Large intestine (tissue), 3 donors: ENCODE results near the gene OR5K3. TPM values are rescaled to one million over a fixed set of nuclear protein-coding genes. Genes with fewer than 3 reads are reported as not detected.
"Not testable (repeated sequence)": the region's sequence is repeated elsewhere in the genome, so short reads cannot be mapped to it uniquely, and the experiment has no call there.

Experiments used
- DNase-seq, 2 donors: peaks; one replicate each; pipeline versions ENCODE4 v3.0.0 to v3.0.0-alpha.2; 2013
- H3K27ac ChIP-seq: one replicate; pipeline ENCODE4 v1.5.1; 2013; ENCODE audit warnings: low read length
- H3K27me3 ChIP-seq: 2 replicates; pipeline ENCODE4 v1.6.1; 2013; ENCODE audit warnings: low read length; ENCODE audit not compliant: control insufficient read depth, insufficient read depth
- H3K36me3 ChIP-seq: 2 replicates; pipeline ENCODE4 v1.6.1; 2013; ENCODE audit warnings: low read length; ENCODE audit not compliant: control insufficient read depth, insufficient read depth
- H3K4me1 ChIP-seq: one replicate; pipeline ENCODE4 v1.6.1; 2013; ENCODE audit warnings: low read length; ENCODE audit not compliant: control insufficient read depth, insufficient read depth
- H3K4me3 ChIP-seq: one replicate; pipeline ENCODE4 v1.5.1; 2013; ENCODE audit warnings: low read length
- H3K9me3 ChIP-seq: one replicate; pipeline ENCODE4 v1.6.1; 2013; ENCODE audit warnings: mild to moderate bottlenecking, low read depth, low read length, moderate library complexity; ENCODE audit not compliant: control insufficient read depth
- WGBS: methylation state at CpG from one replicate; pipeline ENCODE4 v1.1.5; 2013; ENCODE audit warnings: low lambda C conversion rate; ENCODE audit not compliant: insufficient coverage; 5-methylcytosine and 5-hydroxymethylcytosine counted together
- polyA plus RNA-seq: library from polyadenylated mRNA; unstranded; fragments of 120-200 nt; gene quantifications from one replicate; pipeline ENCODE4 v1.2.1, GENCODE V29; 2013

The OR5K3 gene
- polyA plus RNA-seq, 1 donor = not detected

DNA sequence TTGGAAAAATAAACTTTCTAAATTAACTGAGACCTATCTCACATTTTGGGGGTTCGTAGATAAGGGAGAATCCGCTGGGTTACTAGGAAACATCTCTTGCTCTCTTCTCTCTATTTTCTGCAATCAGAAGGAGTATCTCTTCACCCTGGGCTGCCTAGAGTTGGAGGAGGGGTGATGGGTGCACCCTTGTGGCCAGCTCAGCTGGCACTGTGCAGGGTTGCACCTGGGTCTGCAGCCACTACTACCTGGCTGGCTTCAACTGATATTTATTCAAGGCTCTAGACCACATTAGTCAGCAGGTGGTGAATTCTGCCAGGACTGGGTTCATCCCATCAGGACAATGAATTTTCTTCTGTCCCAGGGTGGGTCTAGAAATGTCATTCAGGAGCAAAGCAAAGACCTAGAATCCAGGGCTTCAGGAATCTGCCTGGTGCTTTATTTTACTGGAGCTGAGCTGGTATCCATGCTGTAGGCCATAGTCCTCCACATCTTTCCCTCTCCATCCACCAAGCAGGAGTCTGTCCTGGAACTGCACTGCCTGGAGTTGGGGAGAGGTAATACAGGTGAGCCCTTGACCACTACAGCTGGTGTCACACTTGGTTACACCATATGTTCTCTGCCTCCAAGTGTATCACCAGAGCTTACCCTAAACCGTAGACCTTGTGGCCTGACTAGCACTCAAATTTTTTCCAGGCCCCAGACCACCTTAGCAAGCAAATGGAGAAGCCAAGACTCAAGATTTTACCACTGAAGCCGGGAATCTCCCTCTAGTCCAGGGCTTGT is 22.8 kb upstream of the OR5K3 start:
- Histone ChIP-seq H3K9me3 (no peaks in the 10 kb centered on the region), H3K36me3 (no peaks in the 10 kb centered on the region), H3K4me3 (no peak overlapping the region), H3K27me3 (no peaks in the 10 kb centered on the region), H3K27ac (no peak overlapping the region), H3K4me1 (no peaks in the 10 kb centered on the region)
- WGBS = no CpG with 5 or more reads among the region's 4 CpGs
- DNase-seq = no peak

DNA sequence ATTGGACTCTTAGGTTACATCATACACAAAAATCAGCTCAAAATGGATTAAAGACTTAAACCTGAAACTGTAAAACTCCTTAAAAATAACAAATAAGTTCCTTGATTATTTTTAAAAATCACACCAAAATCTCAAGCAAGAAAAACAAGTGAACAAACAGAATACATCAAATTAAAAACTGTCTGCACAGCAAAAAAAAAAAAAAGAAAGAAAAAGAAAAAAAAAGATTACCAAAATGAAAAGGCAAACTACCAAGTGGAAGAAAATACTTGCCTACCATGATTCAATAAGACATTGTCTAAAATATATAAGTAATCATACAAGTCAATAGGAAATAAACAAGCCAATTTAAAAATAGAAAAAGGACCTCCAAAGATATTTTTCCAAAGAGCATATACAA is 19.3 kb upstream of the OR5K3 start:
- no peaks in the 10 kb centered on the region for H3K9me3 ChIP-seq
- no peak overlapping the region for H3K4me3 ChIP-seq

DNA sequence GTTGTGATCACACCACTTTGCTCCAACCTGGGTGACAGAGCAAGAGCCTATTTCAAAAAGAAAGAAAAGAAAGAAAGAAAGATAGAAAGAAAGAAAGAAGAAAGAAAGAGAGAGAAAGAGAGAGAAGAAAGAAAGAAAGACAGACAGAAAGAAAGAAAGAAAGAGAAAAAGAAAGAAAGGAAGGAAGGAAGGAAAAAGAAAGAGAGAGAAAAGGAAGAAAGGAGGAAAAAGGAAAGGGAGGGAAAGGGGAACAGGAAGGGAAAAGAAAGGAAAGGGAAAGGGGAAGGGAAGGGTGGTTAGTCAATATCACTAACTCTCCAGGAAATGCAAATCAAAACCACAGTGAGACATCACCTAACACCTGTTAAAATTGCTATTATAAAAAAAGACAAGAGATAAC is 18.6 kb upstream of the OR5K3 start:
- Histone ChIP-seq H3K27ac (no peak overlapping the region), H3K36me3 (no peaks in the 10 kb centered on the region), H3K4me1 (no peaks in the 10 kb centered on the region), H3K27me3 (no peaks in the 10 kb centered on the region), H3K4me3 (no peak overlapping the region), H3K9me3 (no peaks in the 10 kb centered on the region)
- no peak for DNase-seq

More for the DNA sequence above, 19.3 kb upstream of the OR5K3 start:
- no peak overlapping the region for H3K27ac ChIP-seq
- no peak for DNase-seq
- H3K4me1 ChIP-seq = no peaks in the 10 kb centered on the region
- no peaks in the 10 kb centered on the region for H3K36me3 ChIP-seq
- no peaks in the 10 kb centered on the region for H3K27me3 ChIP-seq

DNA sequence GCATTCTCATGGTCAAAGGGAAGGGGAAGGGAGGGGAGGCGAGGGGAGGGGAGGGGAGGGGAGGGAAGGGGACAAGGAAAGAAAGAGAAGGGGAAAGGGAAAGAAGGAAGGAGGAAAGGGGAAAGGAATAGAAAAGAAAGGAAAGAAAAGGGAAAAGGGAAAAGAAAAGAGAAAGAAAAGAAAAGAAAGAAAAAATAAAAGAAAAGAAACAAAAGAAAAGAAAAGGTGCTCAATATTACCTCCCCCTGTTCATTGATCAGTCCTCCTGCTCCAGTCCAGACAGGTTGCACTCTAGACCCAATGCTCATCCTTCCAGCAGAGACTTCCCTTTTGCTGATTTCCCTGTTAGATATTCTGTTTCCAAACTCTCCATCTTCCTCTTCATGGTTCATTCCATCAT is 18.0 kb upstream of the OR5K3 start:
- no peak overlapping the region for H3K4me3 ChIP-seq
- no CpG with 5 or more reads among the region's 1 CpG for WGBS
- no peaks in the 10 kb centered on the region for H3K9me3 ChIP-seq
- no peaks in the 10 kb centered on the region for H3K4me1 ChIP-seq
- H3K27me3 ChIP-seq = no peaks in the 10 kb centered on the region
- no peaks in the 10 kb centered on the region for H3K36me3 ChIP-seq
- DNase-seq = no peak
- H3K27ac ChIP-seq = no peak overlapping the region

DNA sequence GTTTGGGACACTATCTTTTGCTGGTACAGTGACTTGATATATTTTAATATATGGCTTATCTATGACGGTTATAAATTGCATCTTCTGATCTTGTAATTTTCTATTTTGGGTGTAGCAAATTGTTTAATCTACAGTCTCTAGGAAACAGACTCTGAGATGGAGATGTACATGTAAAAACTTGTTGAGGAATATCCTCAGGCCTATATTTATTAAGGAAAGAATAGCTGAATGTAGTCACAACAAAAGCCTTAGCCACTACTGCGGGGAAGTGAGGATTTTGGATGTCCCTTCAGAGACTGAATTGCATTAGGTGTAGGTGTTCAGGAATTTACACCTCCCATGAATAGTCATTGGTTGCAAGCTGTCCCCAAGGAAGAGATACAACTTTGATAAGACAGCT is 13.8 kb upstream of the OR5K3 start:
- H3K4me3 ChIP-seq = no peak overlapping the region
- H3K36me3 ChIP-seq = no peaks in the 10 kb centered on the region
- no peaks in the 10 kb centered on the region for H3K4me1 ChIP-seq
- no peaks in the 10 kb centered on the region for H3K9me3 ChIP-seq
- no peak overlapping the region for H3K27ac ChIP-seq
- DNase-seq = no peak
- WGBS = 30% methylated on average over 1 of the region's 2 CpGs
- H3K27me3 ChIP-seq = no peaks in the 10 kb centered on the region

DNA sequence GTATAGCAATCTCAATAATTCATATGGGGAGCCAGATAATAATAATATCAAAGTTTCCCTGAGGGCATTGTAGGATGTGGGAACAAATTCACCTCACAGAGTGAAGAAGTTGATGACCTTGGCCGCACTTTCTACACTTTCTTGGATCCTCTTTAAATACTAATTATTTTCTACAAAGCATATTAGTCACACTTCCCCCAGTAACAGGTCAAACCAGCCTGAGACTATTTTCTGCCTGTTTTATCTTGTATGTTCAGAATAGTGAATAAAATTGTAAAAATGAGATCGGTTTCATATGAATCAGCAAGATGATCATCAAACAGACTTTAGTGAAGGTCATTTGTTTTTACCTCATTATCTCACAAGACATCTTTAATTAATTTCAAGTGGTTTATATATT is 2.3 kb upstream of the OR5K3 start:
- WGBS = 100% methylated on average over 1 of the region's 2 CpGs
- Histone ChIP-seq H3K27me3 (no peaks in the 10 kb centered on the region), H3K4me3 (no peak overlapping the region), H3K9me3 (no peaks in the 10 kb centered on the region), H3K4me1 (no peaks in the 10 kb centered on the region), H3K27ac (no peak overlapping the region), H3K36me3 (no peaks in the 10 kb centered on the region)
- DNase-seq = no peak

DNA sequence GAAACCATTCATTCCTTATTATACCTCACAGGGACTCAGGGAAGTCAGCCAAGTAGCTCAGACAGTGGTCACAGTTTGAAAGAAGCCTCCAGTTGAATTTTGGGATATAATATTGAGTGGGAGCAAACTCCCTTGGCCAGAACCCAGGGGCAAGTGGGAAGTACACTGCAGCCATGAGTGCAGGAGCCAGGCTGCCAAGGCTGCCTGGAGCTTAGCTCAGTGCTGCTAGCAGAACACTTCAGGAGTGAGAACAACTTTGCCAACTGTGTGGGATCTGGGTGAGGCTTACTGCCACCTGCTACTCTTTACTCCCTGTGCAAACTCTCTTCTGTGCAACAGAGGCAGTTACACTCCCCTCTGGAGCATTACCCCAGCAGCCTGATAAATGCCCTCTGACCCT is 4.6 kb downstream of the OR5K3 start:
- H3K27ac ChIP-seq = no peak overlapping the region
- DNase-seq = no peak
- H3K27me3 ChIP-seq = no peaks in the 10 kb centered on the region
- H3K36me3 ChIP-seq = no peaks in the 10 kb centered on the region
- H3K4me1 ChIP-seq = no peaks in the 10 kb centered on the region
- no peaks in the 10 kb centered on the region for H3K9me3 ChIP-seq
- H3K4me3 ChIP-seq = no peak overlapping the region

DNA sequence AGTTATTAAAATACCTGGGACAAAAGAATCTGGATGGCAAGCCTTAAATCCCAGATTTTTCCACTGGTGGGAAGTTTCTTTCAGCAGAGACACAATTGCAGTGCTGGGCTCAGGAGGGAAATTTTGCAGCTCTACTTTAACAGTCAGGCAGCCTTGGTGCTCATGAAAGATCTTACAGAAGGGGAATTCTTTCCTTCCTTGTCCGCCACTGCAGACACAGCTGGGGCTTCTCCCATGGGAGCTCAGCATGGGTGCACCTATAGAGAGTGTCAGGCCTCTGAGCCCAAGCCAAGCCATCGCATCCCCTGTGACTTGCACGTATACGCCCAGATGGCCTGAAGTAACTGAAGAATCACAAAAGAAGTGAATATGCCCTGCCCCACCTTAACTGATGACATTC is 6.0 kb downstream of the OR5K3 start:
- WGBS = no CpG with 5 or more reads among the region's 4 CpGs
- H3K9me3 ChIP-seq, DNase-seq, H3K4me3 ChIP-seq, H3K36me3 ChIP-seq, H3K27ac ChIP-seq, H3K27me3 ChIP-seq, H3K4me1 ChIP-seq: not testable (repeated sequence)

DNA sequence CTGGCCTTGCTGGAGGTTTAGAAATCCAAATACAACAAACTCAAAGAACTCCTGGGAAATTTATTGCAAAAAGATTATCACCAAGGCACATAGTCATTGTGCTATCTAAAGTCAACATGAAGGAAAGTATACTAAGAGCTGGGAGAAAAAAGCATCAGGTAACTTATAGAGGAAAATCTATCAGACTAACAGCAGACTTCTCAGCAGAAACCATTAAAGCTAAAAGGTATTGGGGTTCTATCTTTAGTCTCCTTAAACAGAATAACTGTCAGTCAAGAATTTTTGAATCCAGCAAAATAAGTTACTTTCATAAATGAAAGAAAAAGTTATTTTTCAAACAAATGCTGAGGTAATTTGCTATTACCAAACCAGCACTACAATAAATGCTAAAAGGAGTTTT is 8.0 kb downstream of the OR5K3 start:
- Histone ChIP-seq H3K27me3 (no peaks in the 10 kb centered on the region), H3K4me1 (no peaks in the 10 kb centered on the region), H3K36me3 (no peaks in the 10 kb centered on the region), H3K27ac (no peak overlapping the region), H3K4me3 (no peak overlapping the region), H3K9me3 (peaks cover 7% of the 10 kb centered on the region)
- DNase-seq = no peak

DNA sequence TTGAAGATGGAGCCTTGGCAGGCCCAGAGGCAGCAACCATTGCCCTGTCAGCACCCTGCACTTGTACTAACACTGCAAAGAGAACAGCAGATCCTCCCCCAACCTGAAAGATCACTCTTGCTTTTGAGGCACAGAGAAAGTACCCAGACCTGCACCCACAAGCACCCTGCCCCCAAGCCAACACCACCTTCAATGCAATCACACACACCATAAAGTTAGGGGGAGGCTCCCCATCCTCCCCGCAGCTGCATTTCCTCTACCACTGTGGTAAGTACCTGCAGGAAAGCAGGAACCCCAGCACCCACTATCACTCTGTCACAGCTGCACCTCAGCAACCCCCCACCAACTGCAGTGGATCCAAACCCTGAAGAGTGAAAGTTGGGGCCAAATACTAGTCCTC is 12.0 kb downstream of the OR5K3 start:
- no CpG with 5 or more reads among the region's 1 CpG for WGBS
- Histone ChIP-seq H3K9me3 (peaks cover 7% of the 10 kb centered on the region), H3K27me3 (no peaks in the 10 kb centered on the region), H3K27ac (no peak overlapping the region), H3K36me3 (no peaks in the 10 kb centered on the region), H3K4me1 (no peaks in the 10 kb centered on the region), H3K4me3 (no peak overlapping the region)
- no peak for DNase-seq

DNA sequence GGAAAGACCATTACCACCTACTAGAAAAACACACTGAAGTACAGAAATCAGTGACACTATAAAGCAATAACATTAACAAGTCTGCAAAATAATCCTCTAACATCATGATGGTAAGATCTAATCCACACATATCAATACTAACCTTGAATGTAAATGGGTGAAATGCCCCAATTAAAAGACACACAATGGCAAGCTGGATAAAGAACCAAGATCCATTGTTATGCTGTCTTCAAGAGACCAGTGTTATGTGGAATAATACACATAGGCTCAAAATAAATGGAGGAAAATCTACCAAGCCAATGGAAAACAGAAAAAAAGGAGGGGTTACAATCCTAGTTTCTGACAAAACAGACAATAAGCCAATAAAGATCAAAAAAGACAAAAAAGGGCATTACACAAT is 13.5 kb downstream of the OR5K3 start:
- no peaks in the 10 kb centered on the region for H3K4me1 ChIP-seq
- H3K27me3 ChIP-seq = no peaks in the 10 kb centered on the region
- H3K27ac ChIP-seq = no peak overlapping the region
- H3K4me3 ChIP-seq = no peak overlapping the region
- H3K36me3 ChIP-seq = no peaks in the 10 kb centered on the region
- H3K9me3 ChIP-seq = peaks cover 7% of the 10 kb centered on the region
- no peak for DNase-seq
